Raji (cell line): Measurements from ENCODE around the gene SEMA3B.
A peak's percentile ranks its signal among the peaks of the same experiment; 100 is the strongest.

ENCODE experiments used
- POLR2A ChIP-seq: IDR thresholded peaks from 2 replicates; pipeline ENCODE4 v1.6.1; 2011; ENCODE audit warnings: low read depth, low read length, control low read depth; ENCODE audit not compliant: insufficient read depth

SEMA3B gene

DNA sequence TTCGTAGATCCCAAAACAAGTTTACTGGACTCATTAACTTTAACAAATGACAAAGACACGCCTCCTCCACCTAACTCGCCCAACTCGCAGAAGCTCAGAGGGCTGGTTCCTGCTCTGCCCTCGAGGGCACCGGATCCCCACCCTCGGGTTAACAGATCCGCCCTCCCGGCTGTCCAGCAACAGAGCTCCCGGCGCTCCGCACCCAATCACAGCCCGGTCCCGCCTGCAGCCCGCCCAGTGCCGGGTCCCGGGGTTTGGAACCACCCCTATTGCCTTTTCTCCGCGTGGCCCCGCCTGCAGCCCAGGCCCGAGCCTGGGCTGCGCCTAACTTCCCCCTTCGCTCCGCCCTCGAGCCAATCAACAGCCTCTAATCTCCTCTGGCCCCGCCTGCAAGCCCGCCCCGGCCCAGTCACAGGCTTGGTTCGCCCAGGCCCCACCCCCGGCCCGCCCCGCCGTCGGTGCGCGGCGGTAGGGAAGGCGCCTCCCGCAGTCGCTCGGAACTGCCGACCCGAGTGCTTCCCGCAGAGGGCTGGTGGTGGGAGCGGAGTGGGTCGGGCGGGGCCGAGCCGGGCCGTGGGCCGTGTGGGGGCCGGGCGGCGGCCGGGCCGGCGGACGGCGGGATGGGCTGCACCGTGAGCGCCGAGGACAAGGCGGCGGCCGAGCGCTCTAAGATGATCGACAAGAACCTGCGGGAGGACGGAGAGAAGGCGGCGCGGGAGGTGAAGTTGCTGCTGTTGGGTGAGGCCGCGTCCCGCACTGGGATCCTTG lies 33.0 kb upstream of the SEMA3B start, which contains the start of gene GNAI2:
Gene GNAI2, plus strand, starts transcription at position 489 of the 768 bp plus-strand sequence. Its CDS starts 132 bp downstream, at position 621.
- peak; percentile 87 for TF ChIP-seq POLR2A

DNA sequence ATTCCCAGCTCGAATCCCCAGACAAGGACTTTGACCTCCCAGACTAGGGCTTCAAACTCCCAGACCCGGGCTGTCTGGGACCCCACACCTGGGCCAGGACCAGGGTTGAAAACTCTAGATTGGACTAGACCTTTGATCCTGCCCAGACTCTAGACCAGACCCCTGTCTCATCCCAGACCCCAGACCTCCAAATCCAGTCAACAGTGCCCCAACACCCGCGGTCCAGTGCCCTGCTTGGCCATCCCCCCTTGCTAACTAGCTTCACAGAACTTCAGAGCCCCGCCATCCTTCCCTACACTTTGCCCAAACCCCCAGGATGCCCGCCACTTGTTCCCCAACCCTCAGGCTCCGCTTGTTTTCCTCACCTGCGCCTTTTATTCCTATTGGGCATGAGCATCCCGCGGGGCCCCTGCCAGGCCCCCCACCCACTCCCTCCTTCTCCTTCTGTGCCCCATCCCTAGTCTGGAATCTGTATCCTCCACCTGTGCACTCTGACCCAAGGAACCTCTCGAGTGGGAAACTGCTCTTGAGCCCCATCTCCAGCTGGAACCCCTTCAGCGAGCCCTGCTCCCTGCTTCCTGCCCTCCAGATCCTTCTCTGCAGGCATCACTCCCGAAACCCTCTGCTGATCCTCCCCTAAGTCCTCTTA lies 32.3 kb upstream of the SEMA3B start:
- TF ChIP-seq POLR2A = no peak

DNA sequence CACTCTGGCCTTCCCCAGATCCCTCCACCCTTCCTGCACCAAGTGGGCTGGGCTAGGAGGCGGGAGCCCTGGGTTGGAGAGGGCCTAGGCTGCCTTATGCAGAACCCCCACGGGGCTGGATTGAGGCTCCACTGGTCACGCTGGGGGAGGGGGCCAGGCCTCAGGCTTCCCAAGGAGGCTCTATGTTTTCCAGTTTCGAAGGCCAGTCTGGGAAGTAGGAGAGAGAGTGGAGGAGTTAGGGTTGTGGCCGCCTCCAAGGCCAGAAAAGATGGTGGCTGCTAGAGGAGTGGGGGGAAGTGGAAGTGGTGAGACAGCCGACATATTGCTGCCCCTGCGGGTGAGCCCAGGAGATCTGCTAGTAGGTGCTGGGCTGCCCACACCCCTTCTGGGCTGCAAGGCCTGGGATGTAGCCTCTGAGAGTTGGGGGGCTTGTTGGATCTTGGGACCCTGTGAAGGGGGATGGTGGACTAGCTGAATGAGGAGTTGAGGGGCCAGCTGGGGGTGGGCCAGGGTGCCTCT lies 31.8 kb upstream of the SEMA3B start:
- TF ChIP-seq POLR2A = no peak

DNA sequence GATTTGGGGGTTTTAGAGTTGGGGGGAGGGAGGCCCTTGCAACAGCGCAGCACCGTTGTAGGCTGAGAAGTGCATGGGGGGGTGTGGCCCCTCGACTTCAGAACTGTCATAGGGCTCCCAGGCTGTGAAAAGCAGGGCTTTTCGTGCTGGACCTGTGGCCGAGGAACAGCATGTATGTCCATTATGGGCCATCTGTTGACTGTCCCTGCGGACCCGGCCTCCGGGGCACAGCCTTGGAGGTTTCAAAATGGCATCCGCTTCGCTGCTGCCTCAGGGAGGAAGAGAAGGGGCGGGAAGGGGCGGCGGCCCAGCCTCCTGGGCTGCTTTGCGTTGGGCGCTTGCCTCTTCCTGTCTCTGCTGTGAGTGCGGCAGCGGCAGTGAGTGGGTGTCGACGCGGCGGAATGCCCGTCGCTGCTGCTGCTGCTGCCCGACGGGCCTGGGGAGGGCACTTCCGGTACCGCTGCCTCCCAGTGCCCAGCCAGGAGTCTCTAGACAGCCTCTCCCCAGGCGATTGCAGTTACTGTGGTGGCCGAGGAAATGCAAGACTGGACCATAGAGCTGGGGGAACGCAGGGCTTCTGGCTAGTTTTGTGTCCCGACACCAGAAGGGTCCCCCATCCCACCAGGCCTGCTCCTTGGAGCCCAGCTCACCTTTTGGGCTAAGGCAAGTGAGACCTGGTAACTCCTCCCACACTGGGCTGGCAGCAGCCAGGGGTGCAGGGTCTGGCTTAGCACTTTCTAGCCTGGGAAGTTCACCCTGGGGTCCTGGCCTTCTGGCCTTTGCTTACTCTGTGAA lies 31.0 kb upstream of the SEMA3B start:
- TF ChIP-seq POLR2A = peak; percentile 82

DNA sequence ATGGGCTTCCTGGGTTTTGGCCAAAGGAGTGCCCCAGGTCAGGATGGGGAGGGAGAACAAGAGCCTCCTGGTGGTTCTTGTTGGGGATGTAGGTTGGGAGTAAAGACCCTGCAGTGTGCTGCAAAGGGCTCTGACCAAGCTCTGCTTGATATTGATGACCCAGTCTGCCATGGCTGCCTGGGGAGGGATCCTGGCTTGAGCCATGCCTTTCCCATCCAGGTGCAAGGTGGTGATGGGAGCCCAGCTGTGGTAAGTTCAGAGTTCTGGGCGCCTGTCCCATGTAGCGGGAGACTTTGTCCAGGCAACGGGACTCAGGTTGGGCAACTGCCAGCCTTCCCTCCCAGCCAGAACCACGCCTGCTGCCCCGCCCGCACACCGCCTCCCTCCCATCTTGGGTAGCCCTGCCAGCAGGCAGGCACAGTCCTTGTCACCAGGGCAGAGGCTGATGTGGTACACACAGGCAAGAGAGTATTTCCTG lies 30.4 kb upstream of the SEMA3B start:
- TF ChIP-seq POLR2A = no peak

DNA sequence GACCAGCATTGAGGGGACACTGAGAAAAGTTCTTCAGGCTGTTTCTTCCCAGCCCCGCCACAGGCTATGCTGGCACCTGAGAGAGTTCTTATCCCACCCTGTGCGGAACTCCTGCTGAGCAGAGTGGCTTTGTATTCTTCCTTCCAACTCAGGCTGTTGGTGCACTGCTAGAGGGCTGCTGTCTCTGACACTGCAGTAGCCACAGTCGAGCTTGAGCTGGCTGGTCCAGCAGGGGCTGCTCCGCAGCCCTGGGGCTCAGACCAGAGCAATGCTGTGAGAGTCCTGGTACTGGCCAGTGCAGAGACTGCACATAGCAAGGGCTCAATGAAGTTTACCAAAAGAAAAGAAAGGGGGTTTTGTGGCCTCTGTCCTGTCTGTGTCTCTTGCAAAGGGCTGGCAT lies 29.3 kb upstream of the SEMA3B start:
- TF ChIP-seq POLR2A = no peak

DNA sequence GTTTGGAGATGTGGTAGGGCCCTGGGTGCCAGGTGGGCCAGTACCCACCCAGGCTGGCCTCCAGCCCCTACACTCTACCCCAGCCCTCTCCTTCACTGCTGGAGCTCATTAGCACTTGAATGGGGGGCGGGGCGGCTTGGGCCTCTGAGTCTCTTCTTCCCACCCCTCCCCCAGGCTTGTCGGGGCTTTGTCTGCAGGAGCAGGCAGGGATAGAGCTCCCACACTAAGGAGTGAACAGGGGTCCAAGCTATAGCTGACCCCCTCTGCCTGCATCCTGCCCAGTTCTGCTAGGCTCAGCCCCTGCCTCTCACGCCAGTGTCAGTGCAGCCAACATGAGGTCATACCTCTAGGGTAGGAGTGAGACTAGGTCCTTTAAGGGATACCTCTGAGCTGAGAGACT lies 27.8 kb upstream of the SEMA3B start:
- no peak for TF ChIP-seq POLR2A

DNA sequence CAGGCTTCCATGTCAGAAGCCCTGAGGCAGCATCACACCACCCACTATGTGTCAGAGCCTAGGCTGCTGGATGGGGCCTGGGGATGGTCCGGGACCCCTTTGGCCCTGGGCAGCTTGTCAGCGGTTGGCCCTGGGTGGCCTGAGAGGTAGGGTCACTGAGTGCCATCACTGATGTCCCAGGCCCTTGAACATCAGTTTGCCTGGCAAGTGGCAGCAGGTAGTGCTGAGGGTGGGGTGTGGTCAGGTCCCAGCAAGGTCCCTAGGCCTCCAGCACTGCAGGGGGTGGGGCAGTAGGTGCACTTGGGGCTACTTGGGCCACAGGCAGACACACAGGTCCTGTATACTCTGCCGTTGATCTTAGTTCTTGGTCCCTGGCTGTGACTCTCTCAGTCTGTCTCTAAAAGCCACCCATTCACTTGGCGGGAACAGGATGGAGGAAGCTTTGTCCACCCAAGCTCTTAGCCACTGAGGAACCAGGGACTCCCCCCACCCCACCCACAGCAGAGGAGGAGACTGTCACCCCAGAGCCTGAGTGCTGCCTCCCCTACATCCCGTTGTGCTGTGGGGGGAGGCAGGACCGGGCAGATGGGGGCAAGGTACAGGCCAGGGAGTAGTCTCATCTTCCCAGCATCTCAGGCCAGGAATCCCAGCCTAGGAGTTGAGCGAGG lies 27.1 kb upstream of the SEMA3B start:
- TF ChIP-seq POLR2A = no peak

DNA sequence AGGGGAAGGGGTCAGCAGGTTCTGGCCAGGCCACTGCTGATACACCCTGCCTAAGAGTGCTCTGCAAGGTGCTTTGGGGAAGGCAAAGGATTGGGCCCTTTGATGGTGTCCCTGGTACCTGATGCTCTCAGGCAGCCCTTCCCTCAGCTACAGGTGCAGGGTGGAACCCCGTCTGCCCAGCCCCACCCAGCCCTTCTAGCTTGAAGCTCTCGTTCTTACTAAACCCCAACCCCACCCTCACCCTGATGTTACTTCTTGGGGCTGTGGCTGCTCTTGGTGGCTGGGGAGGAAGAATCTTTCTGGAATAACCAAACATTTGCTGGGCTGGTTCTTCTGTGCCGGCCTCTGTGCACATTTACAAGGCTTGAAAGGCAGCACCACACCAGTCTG lies 26.6 kb upstream of the SEMA3B start:
- TF ChIP-seq POLR2A = no peak

DNA sequence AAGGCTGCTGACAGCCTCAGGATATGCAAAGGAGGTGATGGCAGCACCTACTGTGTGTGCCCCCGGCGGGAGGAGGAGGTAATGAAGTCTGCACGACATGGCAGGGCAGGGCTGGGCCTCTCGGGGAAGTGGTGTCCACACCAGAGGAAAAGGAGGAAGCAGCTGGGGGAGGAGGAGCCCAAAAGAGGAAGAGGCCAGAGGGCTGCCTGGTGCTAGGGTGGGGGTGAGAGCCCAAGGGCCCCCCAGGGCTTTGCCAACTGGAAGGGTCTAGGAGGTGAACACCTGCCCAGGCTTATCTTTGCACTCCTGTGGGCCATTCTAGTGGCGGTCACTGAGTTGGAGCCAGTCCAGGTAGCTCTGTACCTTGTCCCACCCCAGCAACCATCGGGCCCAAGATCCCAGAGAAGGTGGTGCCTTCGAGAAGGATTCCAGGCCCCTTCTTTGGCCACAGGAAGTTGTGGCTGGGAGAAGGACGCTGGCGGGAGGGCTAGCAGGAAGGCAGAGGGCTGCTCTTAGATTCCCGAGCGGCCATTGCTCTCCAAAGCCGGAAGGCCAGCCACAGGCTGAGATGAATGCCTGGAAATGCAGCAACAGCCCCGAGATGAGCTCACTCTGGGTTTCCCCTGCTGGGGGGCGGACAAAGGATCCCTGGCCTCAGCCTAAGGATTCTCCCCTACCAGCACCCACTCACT lies 25.9 kb upstream of the SEMA3B start:
- no peak for TF ChIP-seq POLR2A

DNA sequence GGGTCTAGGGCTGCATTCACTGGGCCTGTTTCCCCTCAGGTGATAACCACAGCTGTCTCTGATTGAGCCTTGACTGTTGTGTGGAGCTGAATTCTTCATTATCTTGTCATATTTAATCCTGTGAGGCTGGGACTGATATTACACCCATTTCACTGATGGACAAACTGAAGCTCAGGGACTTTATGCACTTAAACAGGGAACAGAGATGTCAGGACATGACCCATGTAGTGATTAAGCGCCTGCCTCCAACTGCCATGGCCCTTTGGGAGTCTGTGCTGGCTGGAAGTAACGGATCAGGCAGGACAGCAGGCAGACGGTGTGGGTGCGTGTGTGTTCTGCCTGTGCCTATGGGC lies 25.4 kb upstream of the SEMA3B start:
- no peak for TF ChIP-seq POLR2A

DNA sequence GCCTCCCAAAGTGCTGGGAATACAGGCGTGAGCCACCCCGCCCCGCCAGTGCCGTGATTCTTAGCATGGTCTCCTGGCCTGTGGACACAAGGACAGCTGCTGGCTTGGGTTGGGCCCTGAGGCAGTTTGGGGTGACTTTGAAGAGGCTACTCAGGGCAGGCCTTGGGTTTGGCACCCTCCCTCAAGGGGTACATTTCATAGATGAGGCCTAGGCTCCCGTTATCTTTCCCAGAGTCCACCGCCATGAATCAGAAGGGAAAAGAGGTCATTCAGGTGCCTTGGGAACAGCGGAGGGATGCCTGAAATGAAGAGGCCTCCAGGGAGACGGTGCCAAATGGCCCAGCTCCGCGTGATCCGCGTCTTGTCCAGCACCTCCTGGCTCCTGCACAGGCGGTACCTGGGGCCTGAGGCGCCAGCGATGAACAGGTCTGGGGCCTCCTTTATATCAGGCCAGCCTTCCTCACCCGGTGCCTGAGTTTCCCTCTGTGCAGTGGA lies 23.6 kb upstream of the SEMA3B start:
- no peak for TF ChIP-seq POLR2A

DNA sequence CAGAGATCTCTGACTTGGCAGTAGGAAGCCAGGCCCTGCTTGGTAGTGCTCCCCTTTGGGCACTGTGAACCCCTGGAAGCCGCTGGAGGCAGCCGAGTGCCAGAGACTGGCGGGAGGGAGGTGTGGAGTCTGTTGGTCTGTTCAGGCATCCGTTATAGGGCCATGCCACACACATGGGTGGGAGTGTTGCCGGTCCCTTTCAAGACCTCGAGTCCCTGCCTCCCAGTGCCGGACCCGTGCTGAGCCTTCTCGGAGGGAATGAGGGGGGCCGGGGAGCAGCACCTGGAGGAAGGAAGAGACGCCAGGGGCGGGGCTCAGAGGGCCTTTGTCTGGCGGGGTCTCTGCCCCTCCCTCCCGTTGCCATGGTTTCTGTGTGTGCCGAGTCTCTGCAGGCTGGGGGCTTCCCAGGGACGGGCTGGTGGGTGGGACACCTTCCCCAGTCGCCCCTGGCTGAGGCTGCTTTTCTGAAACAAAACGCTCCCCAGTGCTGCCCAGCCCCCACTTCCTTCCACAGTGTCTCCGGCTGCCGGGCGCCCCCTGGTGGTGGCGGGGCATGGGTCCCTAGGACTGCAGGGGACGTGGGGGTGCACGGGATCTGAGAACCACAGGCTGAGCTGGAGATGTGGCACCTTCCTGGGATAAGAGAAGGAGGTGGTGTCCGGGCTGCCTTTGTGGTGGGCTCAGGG lies 23.0 kb upstream of the SEMA3B start:
- TF ChIP-seq POLR2A = no peak

DNA sequence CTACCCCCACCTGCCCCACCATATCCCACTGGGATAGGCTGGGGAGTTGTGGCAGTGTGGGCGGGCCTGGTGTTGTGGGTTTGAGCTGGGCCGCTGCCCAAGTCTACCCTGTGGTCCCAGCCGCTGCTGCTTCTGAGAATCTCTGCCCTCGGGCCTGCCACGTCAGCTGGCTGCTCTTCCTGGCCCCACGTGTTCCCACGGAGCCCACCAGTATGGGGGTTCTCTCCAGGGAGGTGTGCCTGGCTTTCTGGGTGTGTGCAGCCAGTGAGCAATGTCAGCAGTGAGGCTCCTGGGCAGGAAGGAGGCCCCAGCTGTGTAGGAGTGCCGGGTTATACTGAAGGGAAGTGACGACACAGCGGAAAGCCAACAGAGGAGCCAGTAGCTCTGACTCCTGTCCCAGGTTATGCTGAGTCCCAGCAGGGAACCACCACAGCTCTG lies 22.4 kb upstream of the SEMA3B start:
- TF ChIP-seq POLR2A = no peak
